Testis (tissue), 2 donors: ENCODE results near the gene SRCAP.

Experiments used
- POLR2A ChIP-seq: fragments of 450-650 bp; IDR thresholded peaks from one replicate; pipeline ENCODE4 v1.6.1; 2017; ENCODE audit warnings: antibody characterized with exemption, mild to moderate bottlenecking, moderate library complexity
- TF ChIP-seq, protein P1 (sequence below), 3 experiments: fragments of 450-650 bp in 2 of 3; fragments of 200-600 bp in 1 of 3; sonication (generic) in 1 of 3; IDR thresholded peaks; one replicate each; pipeline ENCODE4 v1.5.1; 2016 to 2019; ENCODE audit warnings: antibody characterized with exemption in 3 of 3, mild to moderate bottlenecking in 2 of 3, moderate library complexity in 1 of 3

DNA sequence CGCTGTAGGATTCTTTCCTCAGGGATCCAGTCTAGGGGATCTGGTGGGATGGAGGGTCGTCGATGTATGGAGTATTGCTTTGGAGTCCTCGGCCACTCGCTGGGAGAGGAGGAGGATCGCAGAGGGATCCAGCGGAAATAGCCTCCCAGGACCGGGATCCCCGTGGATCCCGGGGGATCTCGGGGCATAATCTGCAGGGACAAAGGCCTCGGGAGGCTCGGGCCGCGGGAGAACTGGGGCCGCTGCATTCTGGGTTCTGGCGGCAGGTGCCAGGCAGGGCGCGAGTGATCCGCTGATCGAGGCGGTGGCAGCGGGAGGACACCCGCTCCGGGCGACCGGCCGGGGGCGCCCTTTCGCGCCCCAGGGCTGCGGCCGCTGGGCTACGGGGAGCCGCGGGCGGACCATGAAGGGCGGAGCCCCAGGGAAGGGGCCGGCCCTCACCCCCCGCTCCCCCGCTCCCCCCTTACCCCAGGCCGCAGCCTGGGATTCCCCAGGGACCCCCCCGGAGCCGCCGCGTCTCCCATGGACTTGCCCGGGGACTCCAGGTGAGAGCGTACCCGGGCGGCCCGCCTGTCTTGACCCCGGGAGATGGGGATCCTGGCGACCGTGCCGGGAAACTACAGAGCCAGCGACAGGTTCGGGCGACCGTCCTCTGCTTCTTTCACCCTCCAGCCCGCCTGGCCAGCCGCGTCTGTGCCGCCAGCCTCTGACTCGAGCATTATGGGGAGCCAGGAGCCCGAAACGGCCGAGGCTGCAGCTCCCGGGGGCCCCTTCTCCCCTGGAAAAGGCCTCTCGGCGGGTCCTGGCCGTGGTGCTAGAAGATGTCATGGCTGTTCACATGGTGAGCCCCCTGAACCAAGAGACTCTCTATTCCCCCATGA lies 47.6 kb upstream of the SRCAP start:
- TF ChIP-seq POLR2A: no peak
- TF ChIP-seq, protein P1, sequence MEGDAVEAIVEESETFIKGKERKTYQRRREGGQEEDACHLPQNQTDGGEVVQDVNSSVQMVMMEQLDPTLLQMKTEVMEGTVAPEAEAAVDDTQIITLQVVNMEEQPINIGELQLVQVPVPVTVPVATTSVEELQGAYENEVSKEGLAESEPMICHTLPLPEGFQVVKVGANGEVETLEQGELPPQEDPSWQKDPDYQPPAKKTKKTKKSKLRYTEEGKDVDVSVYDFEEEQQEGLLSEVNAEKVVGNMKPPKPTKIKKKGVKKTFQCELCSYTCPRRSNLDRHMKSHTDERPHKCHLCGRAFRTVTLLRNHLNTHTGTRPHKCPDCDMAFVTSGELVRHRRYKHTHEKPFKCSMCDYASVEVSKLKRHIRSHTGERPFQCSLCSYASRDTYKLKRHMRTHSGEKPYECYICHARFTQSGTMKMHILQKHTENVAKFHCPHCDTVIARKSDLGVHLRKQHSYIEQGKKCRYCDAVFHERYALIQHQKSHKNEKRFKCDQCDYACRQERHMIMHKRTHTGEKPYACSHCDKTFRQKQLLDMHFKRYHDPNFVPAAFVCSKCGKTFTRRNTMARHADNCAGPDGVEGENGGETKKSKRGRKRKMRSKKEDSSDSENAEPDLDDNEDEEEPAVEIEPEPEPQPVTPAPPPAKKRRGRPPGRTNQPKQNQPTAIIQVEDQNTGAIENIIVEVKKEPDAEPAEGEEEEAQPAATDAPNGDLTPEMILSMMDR (IDR thresholded peaks at IDR 0.05): peak in 2 of 3 experiments; percentile 63 to 70
